ENCODE measurements around the gene EPB41L3.
"Not testable (repeated sequence)": the region's sequence is repeated elsewhere in the genome, so short reads cannot be mapped to it uniquely, and the experiment has no call there.

Gene EPB41L3

DNA sequence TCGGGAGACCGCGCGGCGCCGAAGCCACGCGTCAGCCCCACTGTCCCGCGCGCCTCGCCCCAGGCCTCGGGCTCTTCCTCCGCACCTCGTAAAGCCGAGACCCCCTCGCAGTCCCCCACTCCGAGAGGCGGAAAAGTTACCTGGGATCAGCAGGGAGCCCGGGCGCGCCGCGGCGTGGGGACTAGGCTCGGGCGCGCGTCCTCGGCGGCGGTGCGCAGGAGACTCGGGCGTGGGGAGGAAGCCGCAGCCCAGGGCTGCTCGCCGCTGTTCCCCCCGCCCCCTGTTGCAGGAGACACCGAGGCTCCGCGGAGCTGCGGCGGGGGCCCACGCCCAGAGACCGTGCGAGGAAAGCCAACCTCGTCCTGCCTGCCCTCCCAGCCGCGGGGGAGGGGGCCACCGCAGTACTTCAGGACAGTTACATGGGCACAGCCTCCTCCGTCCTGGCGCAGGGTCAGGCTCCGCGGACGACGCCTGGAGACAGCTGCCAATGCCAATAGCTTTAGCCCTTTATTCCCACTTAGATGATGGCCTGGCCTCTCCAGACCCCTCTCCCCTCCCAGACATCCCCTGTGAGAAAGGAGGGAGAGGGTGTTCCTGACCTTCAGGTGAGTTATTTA is at the start of gene EPB41L3:
TSS of gene EPB41L3 (minus strand) at position 225 of the 617 bp plus-strand sequence. CDS start 54,814 bp downstream, outside the sequence.
- DNase-seq, result no peak

- DNase-seq, result no peak
Measured at GRCh38 chr18:5588529-5588928, 44.7 kb upstream of the EPB41L3 start.

GRCh38 chr18:5585653-5586052 is 41.9 kb upstream of the EPB41L3 start:
- DNase-seq, result no peak

DNA sequence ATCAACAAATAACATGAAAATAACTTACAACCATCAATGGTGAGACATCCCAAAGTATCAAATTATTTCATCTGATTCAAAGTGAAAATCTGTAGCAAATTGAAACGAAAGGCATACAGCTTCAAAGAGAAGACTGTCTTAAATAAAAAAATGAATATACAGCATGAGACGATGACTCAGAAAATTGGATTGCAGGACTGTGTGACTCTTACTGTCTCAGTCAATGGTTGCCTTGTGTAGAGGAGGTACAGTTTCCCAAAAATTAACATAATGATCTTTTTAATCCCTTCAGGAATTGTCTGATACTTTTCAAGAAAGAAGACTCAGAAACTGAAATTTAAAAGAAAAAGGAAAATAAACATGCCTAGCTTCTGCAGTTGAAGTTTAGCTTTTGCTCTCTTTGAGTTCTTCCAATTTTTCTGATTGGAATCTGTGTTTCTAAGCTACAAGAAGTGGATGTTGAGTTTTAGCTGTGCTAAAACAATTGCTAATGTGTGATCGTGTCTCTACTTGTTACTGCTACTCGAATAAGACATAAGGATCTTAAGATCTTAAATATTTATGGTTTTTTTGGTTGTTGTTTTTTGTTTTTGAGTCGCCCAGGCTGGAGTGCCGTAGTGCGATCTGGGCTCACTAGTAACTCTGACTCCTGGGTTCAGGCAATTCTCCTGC is 41.1 kb upstream of the EPB41L3 start:
- DNase-seq, result no peak

- no peak for DNase-seq
Measured at GRCh38 chr18:5582849-5583681, 39.3 kb upstream of the EPB41L3 start.

- no peak for DNase-seq
Measured at GRCh38 chr18:5582076-5582475, 38.3 kb upstream of the EPB41L3 start.

DNA sequence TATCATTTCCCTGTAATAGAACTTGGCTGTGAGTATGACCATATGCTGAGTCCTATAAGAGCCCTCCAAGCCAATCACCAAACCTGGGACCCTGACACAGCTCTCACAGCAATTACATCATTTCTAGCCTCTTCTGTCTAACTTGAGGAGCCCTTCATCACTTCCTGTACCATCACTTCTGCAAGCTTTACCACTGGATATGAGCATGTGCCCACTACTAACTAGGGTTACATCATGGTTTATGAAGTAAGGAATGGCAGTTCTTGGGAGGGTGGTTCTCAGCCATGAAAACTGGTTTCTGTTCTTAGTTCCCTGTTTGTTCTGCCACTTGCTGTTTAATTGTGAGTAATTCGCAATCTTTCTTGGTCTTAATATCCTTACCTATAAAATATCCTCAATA is 31.0 kb upstream of the EPB41L3 start:
- no peak for DNase-seq

GRCh38 chr18:5571666-5572065 is 27.9 kb upstream of the EPB41L3 start:
- DNase-seq, result no peak

DNA sequence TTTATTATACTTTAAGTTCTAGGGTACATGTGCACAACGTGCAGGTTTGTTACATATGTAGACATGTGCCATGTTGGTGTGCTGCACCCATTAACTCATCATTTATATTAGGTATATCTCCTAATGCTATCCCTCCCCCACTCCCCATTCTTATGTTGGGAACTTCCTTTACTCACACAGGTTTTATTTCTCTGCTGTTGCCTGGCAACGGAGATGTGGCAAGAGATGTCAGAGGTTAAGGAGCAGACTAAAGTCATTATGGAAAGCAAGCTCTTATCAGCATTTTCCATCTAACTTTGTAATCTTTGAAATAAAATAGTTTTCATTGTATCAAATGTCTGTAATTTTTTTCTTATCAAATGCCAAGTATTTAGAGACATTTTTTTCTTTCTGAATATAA is 26.8 kb upstream of the EPB41L3 start:
- DNase-seq, result not testable (repeated sequence)

DNA sequence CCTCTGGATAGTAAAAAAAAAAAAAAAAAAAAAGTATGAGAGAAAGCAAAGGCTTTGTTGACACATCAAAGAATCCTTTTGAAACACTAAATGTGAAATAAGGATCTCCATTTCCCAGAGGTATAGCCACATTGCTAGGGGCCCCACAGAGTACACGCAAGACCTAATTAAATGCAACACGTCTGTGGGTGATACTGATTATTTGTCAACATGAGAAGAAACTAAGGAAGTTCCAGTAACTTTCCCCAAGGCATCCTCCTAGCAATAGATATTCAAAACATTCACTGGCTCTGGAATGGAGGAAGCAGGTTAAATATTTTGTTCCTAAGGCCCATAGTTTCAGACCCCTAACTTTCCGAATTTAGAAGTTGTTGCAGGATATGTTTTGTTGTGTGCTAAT is 24.6 kb upstream of the EPB41L3 start:
- DNase-seq, result no peak

DNA sequence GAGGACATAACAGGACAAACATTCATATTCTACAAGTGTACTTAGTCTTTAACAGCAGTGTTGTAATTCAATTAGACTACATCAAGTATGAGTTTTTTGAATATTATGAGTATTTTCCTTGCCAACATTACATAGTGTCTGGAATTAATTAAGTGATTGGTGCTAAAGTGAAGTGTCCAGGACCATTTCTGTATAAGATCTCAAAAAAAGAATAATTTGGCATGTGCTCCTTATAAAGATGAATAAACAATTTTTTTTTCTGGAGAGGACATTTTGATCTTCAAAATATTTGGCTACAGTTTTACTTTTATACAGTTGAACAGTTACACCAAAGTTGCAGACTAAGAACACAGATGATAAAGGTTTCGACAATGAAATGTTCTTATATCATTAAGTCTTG is 15.1 kb upstream of the EPB41L3 start:
- no peak for DNase-seq

DNA sequence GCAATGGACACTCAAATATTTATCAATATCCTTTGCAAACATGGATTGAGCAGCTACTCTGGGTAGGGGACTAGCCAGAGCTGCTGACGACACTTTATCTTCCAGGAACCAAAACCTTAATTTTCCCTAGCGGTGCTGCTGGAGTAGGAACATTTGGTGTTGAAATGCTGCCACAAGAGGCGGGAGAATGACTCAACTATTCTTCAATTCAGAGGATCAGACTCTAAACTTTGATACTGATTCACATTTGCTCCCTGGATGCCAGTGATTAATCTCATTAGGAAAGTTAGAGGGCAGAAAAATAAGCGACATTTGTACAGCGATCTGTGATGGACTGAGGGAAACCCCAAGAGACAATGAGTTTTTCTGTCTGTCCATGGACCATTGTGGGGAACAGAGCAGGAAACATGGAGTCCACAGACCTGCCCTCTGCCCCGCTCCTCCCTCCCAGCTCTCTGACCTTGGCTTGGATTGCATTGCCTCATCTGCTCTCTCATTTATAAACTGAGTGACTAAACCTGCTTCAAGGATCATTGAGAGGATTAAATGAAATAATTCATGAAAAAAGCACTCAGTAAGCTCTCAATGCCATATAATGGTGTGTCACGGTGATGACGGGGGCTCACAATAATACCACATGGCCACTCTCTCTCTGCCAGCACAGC is 12.6 kb upstream of the EPB41L3 start:
- no peak for DNase-seq

- DNase-seq, result no peak
Measured at GRCh38 chr18:5554629-5555028, 10.8 kb upstream of the EPB41L3 start.

DNA sequence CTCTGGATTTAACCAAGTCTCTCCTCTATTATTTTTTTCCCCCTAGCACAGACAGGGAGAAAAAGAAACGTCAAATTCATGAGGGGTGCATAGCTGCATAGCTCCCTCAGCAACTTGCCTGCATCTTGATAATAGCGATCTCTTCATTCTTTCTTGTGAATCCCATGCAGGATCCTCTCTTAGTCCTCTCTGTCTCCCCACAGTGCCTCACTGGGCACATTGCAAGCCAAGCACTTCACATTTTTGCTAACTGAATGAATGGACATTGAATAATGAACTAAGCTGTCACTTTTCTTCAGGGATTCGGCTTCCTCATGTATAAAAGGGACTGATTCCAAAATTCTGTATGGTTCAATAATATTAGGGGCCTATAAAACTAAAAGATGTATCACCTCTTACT is 2.9 kb upstream of the EPB41L3 start:
- no peak for DNase-seq

- DNase-seq, result no peak
Measured at GRCh38 chr18:5543036-5543680, 639 bp downstream of the EPB41L3 start.

- no peak for DNase-seq
Measured at GRCh38 chr18:5542515-5543035, 1.2 kb downstream of the EPB41L3 start.

- no peak for DNase-seq
Measured at GRCh38 chr18:5541644-5542043, 2.2 kb downstream of the EPB41L3 start.

- DNase-seq, result no peak
Measured at GRCh38 chr18:5539391-5539790, 4.4 kb downstream of the EPB41L3 start.

- DNase-seq, result no peak
Measured at GRCh38 chr18:5538544-5538943, 5.3 kb downstream of the EPB41L3 start.

DNA sequence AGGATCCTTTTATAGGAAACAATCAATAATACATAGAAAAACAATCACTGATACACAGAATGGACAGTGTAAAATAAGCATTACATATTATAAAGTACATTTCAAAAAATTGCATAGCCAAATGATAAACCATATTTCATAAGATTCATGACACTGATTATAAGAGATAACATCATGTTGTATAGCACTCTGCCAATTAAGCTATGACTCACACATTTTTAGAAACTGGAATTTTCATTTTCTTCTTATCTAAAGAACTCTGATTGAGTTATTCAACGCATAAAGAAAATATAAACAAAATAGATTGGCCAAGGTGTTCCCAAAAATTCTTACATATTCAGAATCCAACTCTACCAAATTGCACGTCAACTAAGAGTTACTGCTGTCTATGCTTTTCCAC is 5.9 kb downstream of the EPB41L3 start:
- DNase-seq, result no peak

DNA sequence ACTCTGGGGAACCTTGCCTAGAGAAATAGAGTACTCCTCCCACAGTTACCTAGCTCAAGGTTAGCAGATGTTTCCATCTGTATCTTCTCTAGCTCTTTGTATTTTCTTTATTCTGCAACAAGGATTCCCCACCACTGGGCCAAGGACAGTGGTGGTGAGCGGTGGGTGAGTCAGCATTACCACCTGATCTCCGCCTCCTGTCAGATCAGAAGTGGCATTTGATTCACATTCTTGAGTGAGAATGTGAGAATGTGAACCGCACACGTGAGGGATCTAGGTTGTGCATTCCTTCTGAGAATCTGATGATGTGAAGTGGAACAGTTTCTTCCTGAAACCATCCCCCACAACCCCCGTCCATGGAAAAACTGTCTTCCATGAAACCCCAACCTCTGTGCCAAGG is 9.0 kb downstream of the EPB41L3 start:
- DNase-seq, result no peak

DNA sequence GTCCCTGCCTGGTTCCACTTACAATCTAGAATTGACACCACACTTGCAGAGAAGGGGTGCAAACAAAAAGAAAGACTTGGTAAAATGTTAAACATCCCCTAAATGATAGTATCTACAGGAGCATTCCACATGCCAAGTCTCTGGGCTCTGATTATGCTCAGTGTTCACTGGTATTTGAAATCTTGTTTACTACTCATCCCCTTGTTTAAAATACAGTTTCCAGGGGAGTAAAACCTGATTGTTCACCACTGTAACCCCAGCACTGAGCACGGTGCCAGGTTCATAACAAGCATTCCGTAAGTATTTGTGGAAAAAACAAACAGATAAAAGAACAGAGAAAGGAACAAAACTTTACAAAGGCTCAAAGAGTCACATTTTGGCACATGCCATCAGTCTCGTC is 11.7 kb downstream of the EPB41L3 start:
- no peak for DNase-seq
